ENCODE measurements around the gene MCM3AP. TPM values are rescaled to one million over a fixed set of nuclear protein-coding genes. Genes with fewer than 3 reads are reported as not detected.

The MCM3AP gene
- total and polyA plus RNA-seq, 9 of the 15 experiments (the other 6 are each of a cell fraction or from before 2014, with no cell fraction given) = 6.5 to 179 (median 69.6) TPM

DNA sequence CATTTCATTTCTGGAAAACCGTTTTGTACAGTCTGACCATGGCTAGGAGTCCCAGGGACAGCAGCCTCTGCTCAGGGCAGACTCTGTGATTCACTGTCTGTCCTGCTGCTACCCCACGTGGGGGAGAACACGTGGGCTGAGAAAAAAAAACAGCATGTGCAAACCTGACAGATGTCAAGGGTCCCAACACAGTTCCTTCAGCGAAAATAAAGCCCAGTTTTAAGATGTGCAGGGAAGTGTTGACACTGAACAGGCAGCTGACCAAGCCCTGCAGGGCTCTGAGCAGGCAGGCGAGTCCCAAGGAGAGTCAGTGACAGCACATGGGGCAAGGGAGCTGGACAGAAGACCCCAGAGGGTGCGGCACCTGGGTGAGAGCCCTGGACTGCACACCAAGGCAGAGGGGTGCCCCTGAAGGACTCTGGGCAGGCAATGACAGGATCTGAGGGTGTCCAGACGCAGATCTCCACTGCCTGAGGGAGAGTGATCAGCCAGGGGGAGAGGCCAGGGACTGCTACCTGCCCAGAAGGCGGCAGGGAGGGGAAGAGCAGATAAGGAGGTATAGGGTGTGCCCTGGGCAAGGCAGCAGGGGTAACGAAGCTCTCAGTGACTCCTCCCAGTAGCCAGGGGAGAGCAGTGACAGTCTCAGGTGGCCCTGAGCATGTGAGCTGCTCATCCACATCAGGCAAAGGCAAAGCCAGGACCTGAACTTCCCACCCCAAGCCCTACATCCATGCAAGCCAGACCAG, 96.0 kb downstream of the MCM3AP start (continued):
- TF ChIP-seq, protein P1, sequence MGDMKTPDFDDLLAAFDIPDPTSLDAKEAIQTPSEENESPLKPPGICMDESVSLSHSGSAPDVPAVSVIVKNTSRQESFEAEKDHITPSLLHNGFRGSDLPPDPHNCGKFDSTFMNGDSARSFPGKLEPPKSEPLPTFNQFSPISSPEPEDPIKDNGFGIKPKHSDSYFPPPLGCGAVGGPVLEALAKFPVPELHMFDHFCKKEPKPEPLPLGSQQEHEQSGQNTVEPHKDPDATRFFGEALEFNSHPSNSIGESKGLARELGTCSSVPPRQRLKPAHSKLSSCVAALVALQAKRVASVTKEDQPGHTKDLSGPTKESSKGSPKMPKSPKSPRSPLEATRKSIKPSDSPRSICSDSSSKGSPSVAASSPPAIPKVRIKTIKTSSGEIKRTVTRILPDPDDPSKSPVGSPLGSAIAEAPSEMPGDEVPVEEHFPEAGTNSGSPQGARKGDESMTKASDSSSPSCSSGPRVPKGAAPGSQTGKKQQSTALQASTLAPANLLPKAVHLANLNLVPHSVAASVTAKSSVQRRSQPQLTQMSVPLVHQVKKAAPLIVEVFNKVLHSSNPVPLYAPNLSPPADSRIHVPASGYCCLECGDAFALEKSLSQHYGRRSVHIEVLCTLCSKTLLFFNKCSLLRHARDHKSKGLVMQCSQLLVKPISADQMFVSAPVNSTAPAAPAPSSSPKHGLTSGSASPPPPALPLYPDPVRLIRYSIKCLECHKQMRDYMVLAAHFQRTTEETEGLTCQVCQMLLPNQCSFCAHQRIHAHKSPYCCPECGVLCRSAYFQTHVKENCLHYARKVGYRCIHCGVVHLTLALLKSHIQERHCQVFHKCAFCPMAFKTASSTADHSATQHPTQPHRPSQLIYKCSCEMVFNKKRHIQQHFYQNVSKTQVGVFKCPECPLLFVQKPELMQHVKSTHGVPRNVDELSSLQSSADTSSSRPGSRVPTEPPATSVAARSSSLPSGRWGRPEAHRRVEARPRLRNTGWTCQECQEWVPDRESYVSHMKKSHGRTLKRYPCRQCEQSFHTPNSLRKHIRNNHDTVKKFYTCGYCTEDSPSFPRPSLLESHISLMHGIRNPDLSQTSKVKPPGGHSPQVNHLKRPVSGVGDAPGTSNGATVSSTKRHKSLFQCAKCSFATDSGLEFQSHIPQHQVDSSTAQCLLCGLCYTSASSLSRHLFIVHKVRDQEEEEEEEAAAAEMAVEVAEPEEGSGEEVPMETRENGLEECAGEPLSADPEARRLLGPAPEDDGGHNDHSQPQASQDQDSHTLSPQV (IDR thresholded peaks at IDR 0.05) = 0 out of 2 replicates have a peak, but pooled peaks have one; percentile 17
- TF ChIP-seq TEAD4 (IDR thresholded peaks at IDR 0.05; ENCODE audit: low read length) = no peak
- TF ChIP-seq TEAD4 (CRISPR knock-in tag; IDR thresholded peaks at IDR 0.05; ENCODE audit: borderline replicate concordance) = no peak
- no peak for TF ChIP-seq FIP1L1 (IDR thresholded peaks at IDR 0.05; ENCODE audit: low read depth, low read length, poor library complexity, severe bottlenecking)
- TF ChIP-seq DIDO1 (tag; IDR thresholded peaks at IDR 0.05; ENCODE audit: low read depth) = no peak
- TF ChIP-seq SPI1 (IDR thresholded peaks at IDR 0.05; ENCODE audit: borderline replicate concordance, low read depth, low read length) = no peak
- TF ChIP-seq YBX1 (IDR thresholded peaks at IDR 0.05) = no peak
- TF ChIP-seq, protein P2, sequence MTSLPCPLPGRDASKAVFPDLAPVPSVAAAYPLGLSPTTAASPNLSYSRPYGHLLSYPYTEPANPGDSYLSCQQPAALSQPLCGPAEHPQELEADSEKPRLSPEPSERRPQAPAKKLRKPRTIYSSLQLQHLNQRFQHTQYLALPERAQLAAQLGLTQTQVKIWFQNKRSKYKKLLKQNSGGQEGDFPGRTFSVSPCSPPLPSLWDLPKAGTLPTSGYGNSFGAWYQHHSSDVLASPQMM (CRISPR knock-in tag; IDR thresholded peaks at IDR 0.05) = no peak
- TF ChIP-seq CBX1 (IDR thresholded peaks at IDR 0.05; ENCODE audit: low read depth) = no peak
- no peak for TF ChIP-seq ETS2 (tag; IDR thresholded peaks at IDR 0.05; ENCODE audit: borderline replicate concordance, poor library complexity, severe bottlenecking)
- TF ChIP-seq, protein P3, sequence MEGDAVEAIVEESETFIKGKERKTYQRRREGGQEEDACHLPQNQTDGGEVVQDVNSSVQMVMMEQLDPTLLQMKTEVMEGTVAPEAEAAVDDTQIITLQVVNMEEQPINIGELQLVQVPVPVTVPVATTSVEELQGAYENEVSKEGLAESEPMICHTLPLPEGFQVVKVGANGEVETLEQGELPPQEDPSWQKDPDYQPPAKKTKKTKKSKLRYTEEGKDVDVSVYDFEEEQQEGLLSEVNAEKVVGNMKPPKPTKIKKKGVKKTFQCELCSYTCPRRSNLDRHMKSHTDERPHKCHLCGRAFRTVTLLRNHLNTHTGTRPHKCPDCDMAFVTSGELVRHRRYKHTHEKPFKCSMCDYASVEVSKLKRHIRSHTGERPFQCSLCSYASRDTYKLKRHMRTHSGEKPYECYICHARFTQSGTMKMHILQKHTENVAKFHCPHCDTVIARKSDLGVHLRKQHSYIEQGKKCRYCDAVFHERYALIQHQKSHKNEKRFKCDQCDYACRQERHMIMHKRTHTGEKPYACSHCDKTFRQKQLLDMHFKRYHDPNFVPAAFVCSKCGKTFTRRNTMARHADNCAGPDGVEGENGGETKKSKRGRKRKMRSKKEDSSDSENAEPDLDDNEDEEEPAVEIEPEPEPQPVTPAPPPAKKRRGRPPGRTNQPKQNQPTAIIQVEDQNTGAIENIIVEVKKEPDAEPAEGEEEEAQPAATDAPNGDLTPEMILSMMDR (IDR thresholded peaks at IDR 0.05 in 2 of 3, conservative IDR thresholded peaks at IDR 0.05 in 1 of 3; ENCODE audit: insufficient read depth in 2 of 3, low read depth in 1 of 3, low read length in 3 of 3) = no peak; a peak in 1 of 6 replicates
- TF ChIP-seq, protein P4, sequence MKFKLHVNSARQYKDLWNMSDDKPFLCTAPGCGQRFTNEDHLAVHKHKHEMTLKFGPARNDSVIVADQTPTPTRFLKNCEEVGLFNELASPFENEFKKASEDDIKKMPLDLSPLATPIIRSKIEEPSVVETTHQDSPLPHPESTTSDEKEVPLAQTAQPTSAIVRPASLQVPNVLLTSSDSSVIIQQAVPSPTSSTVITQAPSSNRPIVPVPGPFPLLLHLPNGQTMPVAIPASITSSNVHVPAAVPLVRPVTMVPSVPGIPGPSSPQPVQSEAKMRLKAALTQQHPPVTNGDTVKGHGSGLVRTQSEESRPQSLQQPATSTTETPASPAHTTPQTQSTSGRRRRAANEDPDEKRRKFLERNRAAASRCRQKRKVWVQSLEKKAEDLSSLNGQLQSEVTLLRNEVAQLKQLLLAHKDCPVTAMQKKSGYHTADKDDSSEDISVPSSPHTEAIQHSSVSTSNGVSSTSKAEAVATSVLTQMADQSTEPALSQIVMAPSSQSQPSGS (CRISPR knock-in tag; IDR thresholded peaks at IDR 0.05) = no peak
- TF ChIP-seq POLR2G (IDR thresholded peaks at IDR 0.05; ENCODE audit: low read depth, low read length) = peak; percentile 5; the same call in 1 of the 2 replicates
- TF ChIP-seq, protein P5, sequence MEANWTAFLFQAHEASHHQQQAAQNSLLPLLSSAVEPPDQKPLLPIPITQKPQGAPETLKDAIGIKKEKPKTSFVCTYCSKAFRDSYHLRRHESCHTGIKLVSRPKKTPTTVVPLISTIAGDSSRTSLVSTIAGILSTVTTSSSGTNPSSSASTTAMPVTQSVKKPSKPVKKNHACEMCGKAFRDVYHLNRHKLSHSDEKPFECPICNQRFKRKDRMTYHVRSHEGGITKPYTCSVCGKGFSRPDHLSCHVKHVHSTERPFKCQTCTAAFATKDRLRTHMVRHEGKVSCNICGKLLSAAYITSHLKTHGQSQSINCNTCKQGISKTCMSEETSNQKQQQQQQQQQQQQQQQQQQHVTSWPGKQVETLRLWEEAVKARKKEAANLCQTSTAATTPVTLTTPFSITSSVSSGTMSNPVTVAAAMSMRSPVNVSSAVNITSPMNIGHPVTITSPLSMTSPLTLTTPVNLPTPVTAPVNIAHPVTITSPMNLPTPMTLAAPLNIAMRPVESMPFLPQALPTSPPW (CRISPR knock-in tag; IDR thresholded peaks at IDR 0.05) = no peak
- TF ChIP-seq, protein P6, sequence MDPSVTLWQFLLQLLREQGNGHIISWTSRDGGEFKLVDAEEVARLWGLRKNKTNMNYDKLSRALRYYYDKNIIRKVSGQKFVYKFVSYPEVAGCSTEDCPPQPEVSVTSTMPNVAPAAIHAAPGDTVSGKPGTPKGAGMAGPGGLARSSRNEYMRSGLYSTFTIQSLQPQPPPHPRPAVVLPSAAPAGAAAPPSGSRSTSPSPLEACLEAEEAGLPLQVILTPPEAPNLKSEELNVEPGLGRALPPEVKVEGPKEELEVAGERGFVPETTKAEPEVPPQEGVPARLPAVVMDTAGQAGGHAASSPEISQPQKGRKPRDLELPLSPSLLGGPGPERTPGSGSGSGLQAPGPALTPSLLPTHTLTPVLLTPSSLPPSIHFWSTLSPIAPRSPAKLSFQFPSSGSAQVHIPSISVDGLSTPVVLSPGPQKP (CRISPR knock-in tag; IDR thresholded peaks at IDR 0.05) = no peak
- TF ChIP-seq TARDBP (IDR thresholded peaks at IDR 0.05) = no peak

Data from K562 (cell line).